ENCODE results near the gene OAS3.

Gene OAS3

DNA sequence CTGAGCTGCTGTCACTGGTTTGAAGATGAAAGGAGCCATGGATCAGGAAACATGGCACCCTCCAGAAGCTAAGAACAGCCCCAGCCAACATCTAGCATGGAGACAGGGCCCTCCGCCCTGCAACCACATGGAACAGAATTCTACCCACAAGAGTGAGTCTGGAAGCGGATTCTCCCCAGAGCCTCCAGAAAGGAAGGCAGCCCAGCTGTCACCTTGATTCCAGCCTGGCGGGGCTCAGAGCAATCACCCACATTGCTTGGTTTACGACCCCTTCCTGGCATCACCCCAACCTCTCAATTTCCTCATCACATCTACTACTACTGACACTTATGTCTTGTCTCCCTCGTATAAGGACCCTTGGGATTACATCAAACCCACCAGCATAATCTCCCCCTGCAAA is 78.5 kb downstream of the OAS3 start:
- no peak for DNase-seq (ENCODE audit: low spot score)

GRCh38 chr12:113019025-113019424 is 80.8 kb downstream of the OAS3 start:
- no peak for DNase-seq (ENCODE audit: low spot score)

- no peak for DNase-seq (ENCODE audit: low spot score)
Observed at GRCh38 chr12:113021500-113021899, 83.2 kb downstream of the OAS3 start.
